MV-4-11 (cell line): ENCODE results near the gene AGL.
A peak's percentile ranks its signal among the peaks of the same experiment; 100 is the strongest.
"Not testable (repeated sequence)": the region's sequence is repeated elsewhere in the genome, so short reads cannot be mapped to it uniquely, and the experiment has no call there.

Experiments
- DNase-seq: peaks from one replicate; lab custom pipeline; 2025; lab: John Stamatoyannopoulos, UW

Gene AGL

DNA sequence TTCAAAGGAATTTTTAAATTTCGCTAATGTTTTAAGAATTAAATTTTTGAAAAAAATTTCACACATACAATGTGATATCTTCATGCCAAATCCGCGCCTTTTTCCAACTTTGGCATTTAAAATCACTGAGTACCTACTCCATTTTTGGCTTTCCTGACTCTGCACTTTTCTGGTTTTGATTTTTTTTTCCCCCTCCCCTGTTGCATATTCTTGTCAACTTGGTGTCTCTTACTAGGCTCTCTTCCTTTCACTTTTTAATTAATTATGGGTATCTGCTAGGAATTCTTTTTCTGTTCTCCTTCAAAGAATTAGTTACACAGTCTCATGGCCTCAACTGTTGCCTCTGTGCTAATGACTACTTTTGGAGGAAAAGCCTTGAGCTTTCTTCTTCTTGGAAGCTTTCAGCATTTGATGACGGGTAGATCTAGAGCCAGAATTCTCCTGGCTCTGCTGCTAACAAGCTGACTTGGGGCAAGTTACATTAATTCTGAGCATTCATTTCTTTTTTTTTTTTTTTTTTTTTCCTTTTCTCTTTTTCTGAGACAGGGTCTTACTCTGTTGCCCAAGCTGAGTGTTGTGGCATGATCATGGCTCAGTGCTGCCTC is 1.8 kb downstream of the AGL start:
- no peak for DNase-seq

DNA sequence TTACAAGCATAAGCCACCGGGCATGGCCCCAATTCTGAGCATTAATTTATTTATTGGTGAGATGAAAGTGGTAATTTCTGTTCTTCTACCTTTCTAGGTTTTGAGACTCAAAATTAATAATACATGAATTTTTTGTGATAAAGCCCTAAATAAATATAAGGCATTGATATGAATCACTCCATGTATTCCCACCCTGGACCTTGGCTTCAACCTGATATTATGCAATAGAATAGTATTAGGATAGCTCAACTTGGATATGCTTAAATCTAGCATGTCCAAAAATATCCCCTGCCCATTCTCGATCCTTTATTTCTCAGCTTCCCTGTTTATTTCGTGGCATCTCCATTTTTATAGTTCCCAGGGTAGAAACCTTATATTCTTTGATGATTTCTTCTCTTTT is 2.5 kb downstream of the AGL start:
- DNase-seq: no peak

DNA sequence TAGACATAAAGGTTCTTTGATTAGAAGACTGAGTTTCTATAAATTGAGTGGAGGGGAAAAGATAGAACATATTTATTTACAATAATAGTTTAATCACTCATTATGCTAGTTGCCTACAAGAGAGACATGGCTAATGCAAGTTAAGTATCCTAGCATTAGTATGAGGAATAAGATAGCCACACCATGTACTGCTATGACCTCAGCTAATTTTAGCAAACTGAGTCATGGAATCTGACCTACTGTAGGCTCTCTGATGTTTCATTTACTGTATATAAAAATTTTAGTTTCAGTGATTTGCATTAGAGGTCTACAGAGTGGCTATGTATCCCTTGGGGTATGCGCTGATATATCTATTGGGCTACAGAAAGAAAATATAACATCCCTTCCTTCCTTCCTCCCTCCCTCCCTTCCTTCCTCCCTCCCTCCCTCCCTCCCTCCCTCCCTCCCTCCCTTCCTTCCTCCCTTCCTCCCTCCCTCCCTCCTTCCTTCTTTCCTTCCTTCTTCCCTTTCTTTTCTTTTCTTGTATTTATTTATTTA is 5.8 kb downstream of the AGL start:
- DNase-seq: no peak

DNA sequence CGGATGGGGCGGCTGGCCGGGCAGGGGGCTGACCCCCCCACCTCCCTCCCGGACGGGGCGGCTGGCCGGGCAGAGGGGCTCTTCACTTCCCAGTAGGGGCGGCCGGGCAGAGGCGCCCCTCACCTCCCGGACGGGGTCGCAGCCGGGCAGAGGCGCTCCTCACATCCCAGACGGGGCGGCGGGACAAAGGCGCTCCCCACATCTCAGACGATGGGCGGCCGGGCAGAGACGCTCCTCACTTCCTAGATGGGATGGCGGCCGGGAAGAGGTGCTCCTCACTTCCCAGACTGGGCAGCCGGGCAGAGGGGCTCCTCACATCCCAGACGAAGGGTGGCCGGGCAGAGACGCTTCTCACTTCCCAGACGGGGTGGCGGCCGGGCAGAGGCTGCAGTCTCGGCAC is 6.9 kb downstream of the AGL start:
- DNase-seq: not testable (repeated sequence)

DNA sequence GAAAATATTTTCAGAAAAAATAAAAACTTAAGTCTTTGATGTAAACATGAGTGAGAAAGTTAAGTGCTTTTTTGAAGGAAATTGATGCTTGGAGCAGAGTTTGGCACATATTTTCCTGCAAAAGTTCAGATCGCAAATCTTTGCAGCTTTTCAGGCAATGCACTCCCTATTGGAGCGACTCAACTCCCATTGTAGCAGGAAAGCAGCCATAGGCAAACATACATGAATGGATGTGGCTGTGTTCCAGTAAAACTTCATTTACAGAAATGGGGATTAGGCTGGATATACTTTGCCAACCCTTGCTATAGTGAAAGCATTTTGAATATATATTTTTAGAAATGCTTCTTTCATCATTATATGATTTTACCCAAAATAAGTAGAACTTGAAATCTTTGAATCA is 8.1 kb downstream of the AGL start:
- DNase-seq: no peak

- no peak for DNase-seq
Measured at GRCh38 chr1:99858881-99859280, 8.7 kb downstream of the AGL start.

- DNase-seq: no peak
Measured at GRCh38 chr1:99860703-99861102, 10.5 kb downstream of the AGL start.

DNA sequence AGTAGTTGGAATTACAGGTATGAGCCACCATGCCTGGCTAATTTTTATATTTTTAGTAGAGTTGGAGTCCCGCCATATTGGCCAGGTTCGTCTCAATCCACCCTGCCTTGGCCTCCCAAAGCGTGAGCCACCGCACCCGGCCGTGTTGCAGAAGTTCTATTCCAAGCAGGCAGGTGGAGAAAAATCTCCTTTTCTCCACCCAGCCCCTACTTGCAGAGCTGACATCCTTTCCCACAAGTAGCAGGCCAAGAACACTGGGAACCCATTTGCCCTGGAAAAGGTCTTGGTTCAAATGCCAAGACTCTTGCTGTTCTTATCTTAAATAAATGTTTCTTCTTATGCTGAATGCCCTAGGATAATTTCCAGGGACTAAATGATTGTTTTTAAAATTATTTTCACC is 17.5 kb downstream of the AGL start:
- no peak for DNase-seq

GRCh38 chr1:99869304-99869703 is 19.1 kb downstream of the AGL start:
- peak; percentile 56 for DNase-seq

DNA sequence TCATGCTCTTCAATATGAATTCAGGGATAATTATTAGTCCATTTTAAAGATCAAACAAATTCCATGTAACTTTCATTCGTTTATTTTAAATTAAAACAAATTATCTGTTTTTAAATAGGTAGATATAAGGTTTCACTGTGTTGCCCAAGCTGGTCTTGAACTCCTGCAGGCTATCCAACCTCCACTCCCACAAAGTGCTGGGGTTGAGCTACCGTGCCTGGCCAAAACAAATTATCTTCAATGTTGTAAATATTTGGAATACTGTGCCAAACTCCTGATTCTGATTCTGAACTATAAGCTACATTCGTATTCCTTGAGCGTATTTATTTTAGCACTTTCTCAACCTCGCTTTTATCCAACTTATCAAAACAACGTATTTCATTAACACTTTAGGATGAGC is 19.6 kb downstream of the AGL start:
- no peak for DNase-seq

DNA sequence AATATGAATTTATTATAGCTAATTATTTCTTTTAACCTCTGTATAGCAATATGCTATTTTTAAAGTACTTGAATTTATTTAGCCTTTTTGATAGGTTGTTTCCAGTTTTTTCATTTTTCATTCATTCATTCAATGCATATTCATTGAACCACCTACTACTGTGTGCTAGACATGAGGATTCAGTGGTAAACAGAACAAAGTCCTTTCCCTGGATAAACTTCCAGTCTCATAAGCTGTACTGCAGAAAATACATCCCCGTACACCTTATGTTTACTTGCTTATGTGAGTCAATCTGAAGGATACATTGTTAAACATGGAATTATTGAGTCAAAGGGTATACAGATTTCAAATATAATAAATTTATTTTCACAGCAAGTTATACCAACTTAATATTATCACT is 21.9 kb downstream of the AGL start:
- DNase-seq: no peak

- no peak for DNase-seq
Measured at GRCh38 chr1:99877568-99877967, 27.4 kb downstream of the AGL start.

DNA sequence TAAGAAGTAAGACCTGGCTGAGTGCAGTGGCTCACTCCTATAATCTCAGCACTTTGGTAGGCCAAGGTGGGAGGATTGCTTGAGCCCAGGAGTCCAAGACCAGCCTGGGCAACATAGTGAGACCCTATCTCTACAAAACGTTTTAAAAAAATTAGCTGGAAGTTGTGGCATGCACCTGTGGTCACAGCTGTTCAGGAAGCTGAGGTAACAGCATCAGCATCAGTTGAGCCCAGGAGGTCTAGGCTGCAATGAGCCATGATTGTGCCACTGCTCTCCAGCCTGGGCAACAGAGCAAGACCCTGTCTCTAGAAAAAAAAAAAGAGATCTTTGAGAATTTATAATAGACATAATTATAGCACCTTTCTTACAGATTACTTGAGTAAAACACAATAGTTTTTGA is 36.0 kb downstream of the AGL start:
- DNase-seq: no peak

DNA sequence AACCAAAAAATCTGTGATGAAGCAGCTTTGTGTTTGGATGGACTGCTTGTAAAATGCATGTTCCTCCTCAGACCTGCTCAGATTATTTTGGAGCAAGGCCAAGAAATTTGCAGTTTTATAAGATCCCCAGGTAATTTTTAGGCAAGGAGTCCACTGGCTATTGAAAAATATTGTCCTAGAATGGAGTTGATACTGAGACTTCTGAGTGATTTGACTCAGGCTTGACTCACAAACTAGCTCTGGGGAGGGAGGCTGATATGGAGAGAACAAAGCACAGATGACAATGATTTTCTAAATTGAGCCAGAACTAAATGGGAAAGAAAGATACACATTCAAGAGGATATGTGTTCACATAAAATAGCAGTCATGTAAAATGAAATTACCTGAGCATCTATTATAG is 36.7 kb downstream of the AGL start:
- no peak for DNase-seq

- no peak for DNase-seq
Measured at GRCh38 chr1:99887890-99888289, 37.7 kb downstream of the AGL start.

DNA sequence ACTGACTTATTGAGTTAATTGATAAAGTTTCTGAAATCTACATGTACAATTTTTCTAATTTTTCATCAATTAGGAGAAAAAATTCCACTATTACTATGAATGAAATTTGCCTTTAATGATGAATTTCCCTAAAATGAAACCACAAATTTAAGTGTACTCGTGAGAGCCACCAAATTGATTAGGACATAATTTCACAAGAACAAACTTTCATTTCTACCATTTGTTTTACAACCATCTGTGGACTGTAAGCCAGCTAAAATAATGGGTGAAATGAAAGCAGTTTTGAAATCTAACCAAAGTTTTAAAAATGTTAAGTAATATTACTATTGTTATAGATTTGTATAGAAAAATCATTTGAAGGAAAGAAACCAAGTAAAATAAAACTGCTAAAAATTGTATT is 41.8 kb downstream of the AGL start:
- no peak for DNase-seq

GRCh38 chr1:99903278-99903677 is 53.1 kb downstream of the AGL start:
- DNase-seq: not testable (repeated sequence)

GRCh38 chr1:99906535-99906934 is 56.4 kb downstream of the AGL start:
- DNase-seq: no peak

DNA sequence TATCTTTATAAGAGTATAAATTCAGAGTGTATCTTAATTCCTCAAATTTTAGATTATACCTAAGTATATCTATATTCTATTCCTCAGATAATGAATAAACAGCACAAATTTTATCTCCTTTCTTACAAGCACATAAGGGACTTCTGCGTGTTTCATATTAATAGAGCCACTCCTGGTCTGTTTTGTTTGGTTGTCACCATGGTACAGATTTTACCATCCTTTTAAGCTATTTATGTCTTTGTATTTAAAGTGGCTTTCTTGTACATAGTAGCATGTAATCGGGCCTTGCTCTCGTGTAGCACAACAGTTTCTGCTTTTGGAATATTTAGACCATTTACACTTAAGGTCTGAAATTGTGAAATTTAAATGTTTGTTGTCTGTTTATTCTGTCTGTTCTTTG is 67.1 kb downstream of the AGL start:
- DNase-seq: no peak

DNA sequence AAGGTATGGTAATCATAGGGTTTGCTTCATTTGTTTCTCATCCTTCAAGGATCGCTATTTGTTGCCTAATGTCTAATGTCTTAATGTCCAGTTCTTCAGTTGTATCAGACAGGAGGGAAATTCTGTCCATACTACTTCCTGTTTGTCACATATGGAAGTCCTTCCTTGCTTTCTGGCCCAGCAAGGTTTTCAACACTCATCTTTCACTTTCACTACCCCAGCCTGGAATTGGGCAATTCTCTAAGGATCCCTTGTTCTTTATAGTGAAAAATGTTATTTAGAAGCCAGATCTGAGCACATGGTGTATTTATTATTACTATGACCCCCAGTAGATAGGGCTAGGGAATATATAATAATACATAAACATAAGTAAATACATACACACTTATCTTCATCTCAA is 69.1 kb downstream of the AGL start:
- DNase-seq: peak; percentile 80

DNA sequence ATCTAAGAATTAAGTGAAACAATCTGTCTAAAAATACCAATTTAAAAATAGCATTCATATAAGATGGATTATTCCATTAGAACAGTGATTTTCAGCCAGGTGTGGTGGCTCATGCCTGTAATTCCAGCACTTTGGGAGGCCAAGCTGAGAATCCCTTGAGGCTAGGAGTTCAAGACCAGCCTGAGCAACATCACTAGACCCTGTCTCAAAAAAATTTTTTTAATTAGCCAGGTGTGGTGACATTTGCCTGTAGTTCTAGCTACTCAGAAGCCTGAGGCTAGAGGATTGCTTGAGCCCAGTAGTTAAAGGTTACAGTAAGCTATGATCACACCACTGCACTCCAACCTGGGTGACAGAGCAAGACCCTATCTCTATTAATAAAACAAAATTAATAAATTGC is 84.6 kb downstream of the AGL start:
- no peak for DNase-seq

GRCh38 chr1:99935534-99935933 is 85.4 kb downstream of the AGL start:
- DNase-seq: no peak

GRCh38 chr1:99936071-99936470 is 85.9 kb downstream of the AGL start:
- no peak for DNase-seq

DNA sequence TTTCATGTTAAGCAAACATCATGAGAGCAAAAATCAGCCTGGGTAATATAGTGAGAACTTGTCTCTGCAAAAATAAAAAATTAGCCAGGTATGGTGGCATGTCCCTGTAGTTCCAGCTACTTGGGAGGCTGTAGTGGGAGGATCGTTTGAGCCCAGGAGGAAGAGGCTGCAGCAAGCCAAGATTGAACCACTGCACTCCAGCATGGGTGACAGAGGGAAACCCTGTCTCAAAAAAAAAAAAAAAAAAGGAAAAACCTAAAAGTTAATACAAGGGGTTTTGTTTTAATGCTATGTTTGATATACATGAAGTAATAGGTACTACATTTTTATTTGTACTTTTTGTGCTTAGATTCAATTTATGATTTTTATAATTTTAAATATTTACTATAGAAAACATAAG is 92.6 kb downstream of the AGL start:
- DNase-seq: no peak
